ENCODE measurements around the gene RHBDD1. TPM values are rescaled to one million over a fixed set of nuclear protein-coding genes. Genes with fewer than 3 reads are reported as not detected.

Gene RHBDD1
- total RNA-seq, 1 donor, result 45.0 TPM

- H3K4me3 ChIP-seq (ENCODE audit: low read depth, low read length), result peak overlapping the region; percentile 82
- peak; percentile 15 for DNase-seq (ENCODE audit: low read depth)
- TF ChIP-seq CTCF (IDR thresholded peaks at IDR 0.05; ENCODE audit: insufficient read depth, low read length), result no peak
Measured at GRCh38 chr2:226799976-226800940, 35.6 kb upstream of the RHBDD1 start.

GRCh38 chr2:226800941-226801784 is 34.7 kb upstream of the RHBDD1 start:
- TF ChIP-seq CTCF (IDR thresholded peaks at IDR 0.05; ENCODE audit: insufficient read depth, low read length), result no peak
- DNase-seq (ENCODE audit: low read depth), result no peak
- no peak overlapping the region for H3K4me3 ChIP-seq (ENCODE audit: low read depth, low read length)

GRCh38 chr2:226802573-226802972 is 33.3 kb upstream of the RHBDD1 start:
- DNase-seq (ENCODE audit: low read depth), result peak; percentile 97

GRCh38 chr2:226803410-226803809 is 32.4 kb upstream of the RHBDD1 start:
- DNase-seq (ENCODE audit: low read depth), result no peak
- no peak for TF ChIP-seq CTCF (IDR thresholded peaks at IDR 0.05; ENCODE audit: insufficient read depth, low read length)
- H3K4me3 ChIP-seq (ENCODE audit: low read depth, low read length), result no peak overlapping the region

More at GRCh38 chr2:226802573-226802972, 33.3 kb upstream of the RHBDD1 start:
- H3K4me3 ChIP-seq (ENCODE audit: low read depth, low read length), result no peak overlapping the region
- peak; percentile 66 for TF ChIP-seq CTCF (IDR thresholded peaks at IDR 0.05; ENCODE audit: insufficient read depth, low read length)

GRCh38 chr2:226813148-226813701 is 22.6 kb upstream of the RHBDD1 start:
- peak; percentile 16 for DNase-seq (ENCODE audit: low read depth)
- H3K4me3 ChIP-seq (ENCODE audit: low read depth, low read length), result no peak overlapping the region
- TF ChIP-seq CTCF (IDR thresholded peaks at IDR 0.05; ENCODE audit: insufficient read depth, low read length), result peak; percentile 47

GRCh38 chr2:226818930-226819329 is 16.9 kb upstream of the RHBDD1 start:
- no peak for DNase-seq (ENCODE audit: low read depth)
- TF ChIP-seq CTCF (IDR thresholded peaks at IDR 0.05; ENCODE audit: insufficient read depth, low read length), result no peak
- no peak overlapping the region for H3K4me3 ChIP-seq (ENCODE audit: low read depth, low read length)

Data from fibroblast of the aortic adventitia (primary cell).